GM23338 (cell line): ENCODE measurements around the gene MFAP3L. TPM values are rescaled to one million over a fixed set of nuclear protein-coding genes. Genes with fewer than 3 reads are reported as not detected.

ENCODE experiments used
- ATAC-seq: fragments of 200-7000 bp; cut with Tn5 transposase; 3 replicates; pipeline ENCODE4 v1.9.1; 2020
- DNase-seq: peaks from one replicate; pipeline ENCODE4 v3.0.0-alpha.2; 2015; ENCODE audit warnings: low spot score
- H2AFZ ChIP-seq: fragments of 200-600 bp; sonication (generic); 2 replicates; pipeline ENCODE4 v1.8.0; 2016; ENCODE audit warnings: antibody characterized with exemption, mild to moderate bottlenecking, moderate library complexity
- H3F3A ChIP-seq: fragments of 200-600 bp; sonication (generic); replicated peaks from 2 replicates; pipeline ENCODE4 v1.8.0; 2017; ENCODE audit warnings: antibody characterized with exemption, mixed run types, low read depth
- H3K27ac ChIP-seq: fragments of 200-600 bp; sonication (generic); 2 replicates; pipeline ENCODE4 v1.6.1; 2016; ENCODE audit warnings: low read depth
- H3K27me3 ChIP-seq: fragments of 200-600 bp; sonication (generic); 2 replicates; pipeline ENCODE4 v1.8.0; 2016; ENCODE audit warnings: mild to moderate bottlenecking, mixed run types, moderate library complexity; ENCODE audit not compliant: insufficient read depth
- H3K36me3 ChIP-seq: fragments of 200-600 bp; sonication (generic); 2 replicates; pipeline ENCODE4 v1.8.0; 2016; ENCODE audit warnings: mild to moderate bottlenecking; ENCODE audit not compliant: insufficient read depth
- H3K4me1 ChIP-seq: fragments of 200-600 bp; sonication (generic); 2 replicates; pipeline ENCODE4 v1.8.0; 2016; ENCODE audit warnings: mild to moderate bottlenecking, moderate library complexity; ENCODE audit not compliant: insufficient read depth
- H3K4me2 ChIP-seq: fragments of 200-600 bp; sonication (generic); 2 replicates; pipeline ENCODE4 v1.7.1; 2017; ENCODE audit warnings: mixed run types
- H3K4me3 ChIP-seq: fragments of 200-600 bp; sonication (generic); 2 replicates; pipeline ENCODE4 v1.6.1; 2016; ENCODE audit warnings: mixed run types
- H3K79me2 ChIP-seq: fragments of 200-600 bp; sonication (generic); replicated peaks from 2 replicates; pipeline ENCODE4 v1.8.0; 2017; ENCODE audit warnings: mild to moderate bottlenecking; ENCODE audit not compliant: insufficient read depth
- H3K9me2 ChIP-seq: fragments of 200-600 bp; sonication (generic); 2 replicates; pipeline ENCODE4 v1.8.0; 2017; ENCODE audit not compliant: insufficient read depth
- H4K20me1 ChIP-seq: fragments of 200-600 bp; sonication (generic); replicated peaks from 2 replicates; pipeline ENCODE4 v1.8.0; 2017; ENCODE audit warnings: mild to moderate bottlenecking; ENCODE audit not compliant: insufficient read depth
- H3K27ac Mint-ChIP-seq: 2 replicates; pipeline ENCODE4 v1.8.0; 2020; ENCODE audit warnings: inconsistent platforms, mild to moderate bottlenecking, moderate library complexity, mixed read lengths
- H3K27me3 Mint-ChIP-seq: 3 replicates; pipeline ENCODE4 v1.8.0; 2022; ENCODE audit warnings: low read depth, mild to moderate bottlenecking, moderate library complexity, mixed read lengths, inconsistent platforms; ENCODE audit not compliant: insufficient read depth, poor library complexity
- H3K36me3 Mint-ChIP-seq: 3 replicates; pipeline ENCODE4 v1.8.0; 2021; ENCODE audit warnings: low read depth, mild to moderate bottlenecking, inconsistent platforms, moderate library complexity, mixed read lengths
- H3K4me1 Mint-ChIP-seq: 3 replicates; pipeline ENCODE4 v1.8.0; 2020; ENCODE audit warnings: mild to moderate bottlenecking, inconsistent platforms, mixed read lengths
- H3K4me3 Mint-ChIP-seq: 3 replicates; pipeline ENCODE4 v1.8.0; 2021; ENCODE audit warnings: moderate library complexity, mild to moderate bottlenecking, inconsistent platforms, mixed read lengths
- H3K9me3 Mint-ChIP-seq: 3 replicates; pipeline ENCODE4 v1.8.0; 2020; ENCODE audit warnings: moderate library complexity, mild to moderate bottlenecking, inconsistent platforms, mixed read lengths
- CREB1 ChIP-seq: fragments of 250-450 bp; sonication (Bioruptor Pico); IDR thresholded peaks from 2 replicates; pipeline ENCODE4 v1.5.0; 2020; ENCODE audit warnings: low read depth, mild to moderate bottlenecking, moderate library complexity
- EZH2 ChIP-seq: fragments of 200-600 bp; sonication (generic); IDR thresholded peaks from one replicate; pipeline ENCODE4 v1.8.0; 2017; ENCODE audit warnings: antibody characterized with exemption, mild to moderate bottlenecking, low read depth; ENCODE audit not compliant: unreplicated experiment
- EZH2phosphoT487 ChIP-seq: fragments of 200-600 bp; sonication (generic); IDR thresholded peaks from one replicate; pipeline ENCODE4 v1.8.1; 2018; ENCODE audit warnings: antibody characterized with exemption; ENCODE audit not compliant: unreplicated experiment
- JUNB ChIP-seq: IDR thresholded peaks from one replicate; pipeline ENCODE4 v1.6.1; 2016; ENCODE audit warnings: antibody characterized with exemption; ENCODE audit not compliant: unreplicated experiment
- STAT1 ChIP-seq: IDR thresholded peaks from one replicate; pipeline ENCODE4 v1.6.1; 2016; ENCODE audit warnings: antibody characterized with exemption; ENCODE audit not compliant: unreplicated experiment
- ZNF114 ChIP-seq: fragments of 250-450 bp; sonication (Bioruptor Pico); IDR thresholded peaks from 2 replicates; pipeline ENCODE4 v1.5.0; 2020; ENCODE audit warnings: mild to moderate bottlenecking, moderate library complexity
- ZNF331 ChIP-seq: fragments of 250-450 bp; sonication (Bioruptor Pico); IDR thresholded peaks from 2 replicates; pipeline ENCODE4 v1.5.0; 2020; ENCODE audit warnings: low read depth, mild to moderate bottlenecking, moderate library complexity
- polyA plus RNA-seq: library from polyadenylated mRNA; unstranded; fragments of >200 nt; fragmentation: Nextera tagmentation; extraction: Ambion mirVana; gene quantifications from 2 replicates; pipeline ENCODE4 v1.2.1, GENCODE V29; 2016
- total RNA-seq: library from RNA; depleted of rRNA; stranded (reverse); fragments of >200 nt; shearing (Covaris generic); gene quantifications from 2 replicates; pipeline ENCODE4 v1.2.3, GENCODE V29; 2014
- TF ChIP-seq, protein P1 (sequence below): IDR thresholded peaks from one replicate; pipeline ENCODE4 v1.6.1; 2018; ENCODE audit warnings: antibody characterized with exemption; ENCODE audit not compliant: unreplicated experiment
- TF ChIP-seq, protein P2 (sequence below): fragments of 250-450 bp; sonication (Bioruptor Pico); IDR thresholded peaks from 2 replicates; pipeline ENCODE4 v1.5.0; 2020; ENCODE audit warnings: mild to moderate bottlenecking, moderate library complexity
- TF ChIP-seq, protein P3 (sequence below), 2 experiments: fragments of 200-600 bp in 1 of 2; sonication (generic) in 1 of 2; conservative IDR thresholded peaks; 2 replicates each; pipeline versions ENCODE4 v1.5.1 to v1.6.1; 2016 to 2017; ENCODE audit warnings: antibody characterized with exemption in 2 of 2, low read depth in 2 of 2, mild to moderate bottlenecking in 2 of 2, moderate library complexity in 1 of 2

MFAP3L gene
- total and polyA plus RNA-seq, 2 experiments from 2014 or later: 3.4 to 7.9 TPM

DNA sequence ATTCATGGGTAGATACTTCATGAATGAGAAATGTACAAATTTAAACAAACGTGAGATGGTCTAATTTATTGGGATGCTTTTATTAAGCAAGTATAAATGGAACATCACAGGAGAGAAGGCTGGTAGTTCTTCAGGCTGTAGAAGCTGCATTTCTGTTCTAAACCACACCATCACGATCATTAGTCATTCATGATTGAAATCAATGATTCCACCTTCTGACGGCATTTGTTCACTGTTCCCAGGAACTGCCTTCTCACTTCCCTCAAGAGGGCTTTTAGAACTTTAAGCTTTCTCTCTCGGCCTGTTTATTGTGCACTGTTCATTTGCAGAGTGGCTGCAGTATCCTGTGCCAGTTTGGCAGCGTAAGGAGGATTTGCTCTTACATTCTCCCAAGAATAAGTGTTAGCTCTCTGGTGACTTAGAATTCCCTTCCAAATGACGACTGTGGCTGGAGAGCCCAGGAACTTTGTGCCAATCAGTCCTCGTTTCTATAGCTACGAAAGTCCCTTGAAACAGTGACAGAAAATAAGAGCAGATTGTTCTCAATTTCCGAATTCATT lies 54.7 kb downstream of the MFAP3L start:
- Mint-ChIP-seq H3K4me1 (peaks cover 6% of the 10 kb centered on the region), H3K27me3 (peaks cover 8% of the 10 kb centered on the region), H3K36me3 (no peaks in the 10 kb centered on the region), H3K9me3 (no peaks in the 10 kb centered on the region), H3K4me3 (no peak overlapping the region), H3K27ac (no peak overlapping the region)
- Histone ChIP-seq H3F3A (no peaks in the 10 kb centered on the region), H2AFZ (peak overlapping the region; percentile 75; the same call in 1 of the 2 replicates), H3K36me3 (no peaks in the 10 kb centered on the region), H3K4me1 (0 out of 2 replicates have a peak, but pooled peaks cover under 1% of the 10 kb centered on the region), H3K79me2 (no peaks in the 10 kb centered on the region), H3K4me3 (no peak overlapping the region), H3K4me2 (no peak overlapping the region), H3K9me2 (no peaks in the 10 kb centered on the region), H3K27ac (no peak overlapping the region), H3K27me3 (no peaks in the 10 kb centered on the region), H4K20me1 (no peaks in the 10 kb centered on the region)
- TF ChIP-seq, protein P1, sequence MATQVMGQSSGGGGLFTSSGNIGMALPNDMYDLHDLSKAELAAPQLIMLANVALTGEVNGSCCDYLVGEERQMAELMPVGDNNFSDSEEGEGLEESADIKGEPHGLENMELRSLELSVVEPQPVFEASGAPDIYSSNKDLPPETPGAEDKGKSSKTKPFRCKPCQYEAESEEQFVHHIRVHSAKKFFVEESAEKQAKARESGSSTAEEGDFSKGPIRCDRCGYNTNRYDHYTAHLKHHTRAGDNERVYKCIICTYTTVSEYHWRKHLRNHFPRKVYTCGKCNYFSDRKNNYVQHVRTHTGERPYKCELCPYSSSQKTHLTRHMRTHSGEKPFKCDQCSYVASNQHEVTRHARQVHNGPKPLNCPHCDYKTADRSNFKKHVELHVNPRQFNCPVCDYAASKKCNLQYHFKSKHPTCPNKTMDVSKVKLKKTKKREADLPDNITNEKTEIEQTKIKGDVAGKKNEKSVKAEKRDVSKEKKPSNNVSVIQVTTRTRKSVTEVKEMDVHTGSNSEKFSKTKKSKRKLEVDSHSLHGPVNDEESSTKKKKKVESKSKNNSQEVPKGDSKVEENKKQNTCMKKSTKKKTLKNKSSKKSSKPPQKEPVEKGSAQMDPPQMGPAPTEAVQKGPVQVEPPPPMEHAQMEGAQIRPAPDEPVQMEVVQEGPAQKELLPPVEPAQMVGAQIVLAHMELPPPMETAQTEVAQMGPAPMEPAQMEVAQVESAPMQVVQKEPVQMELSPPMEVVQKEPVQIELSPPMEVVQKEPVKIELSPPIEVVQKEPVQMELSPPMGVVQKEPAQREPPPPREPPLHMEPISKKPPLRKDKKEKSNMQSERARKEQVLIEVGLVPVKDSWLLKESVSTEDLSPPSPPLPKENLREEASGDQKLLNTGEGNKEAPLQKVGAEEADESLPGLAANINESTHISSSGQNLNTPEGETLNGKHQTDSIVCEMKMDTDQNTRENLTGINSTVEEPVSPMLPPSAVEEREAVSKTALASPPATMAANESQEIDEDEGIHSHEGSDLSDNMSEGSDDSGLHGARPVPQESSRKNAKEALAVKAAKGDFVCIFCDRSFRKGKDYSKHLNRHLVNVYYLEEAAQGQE: no peak
- TF ChIP-seq, protein P2, sequence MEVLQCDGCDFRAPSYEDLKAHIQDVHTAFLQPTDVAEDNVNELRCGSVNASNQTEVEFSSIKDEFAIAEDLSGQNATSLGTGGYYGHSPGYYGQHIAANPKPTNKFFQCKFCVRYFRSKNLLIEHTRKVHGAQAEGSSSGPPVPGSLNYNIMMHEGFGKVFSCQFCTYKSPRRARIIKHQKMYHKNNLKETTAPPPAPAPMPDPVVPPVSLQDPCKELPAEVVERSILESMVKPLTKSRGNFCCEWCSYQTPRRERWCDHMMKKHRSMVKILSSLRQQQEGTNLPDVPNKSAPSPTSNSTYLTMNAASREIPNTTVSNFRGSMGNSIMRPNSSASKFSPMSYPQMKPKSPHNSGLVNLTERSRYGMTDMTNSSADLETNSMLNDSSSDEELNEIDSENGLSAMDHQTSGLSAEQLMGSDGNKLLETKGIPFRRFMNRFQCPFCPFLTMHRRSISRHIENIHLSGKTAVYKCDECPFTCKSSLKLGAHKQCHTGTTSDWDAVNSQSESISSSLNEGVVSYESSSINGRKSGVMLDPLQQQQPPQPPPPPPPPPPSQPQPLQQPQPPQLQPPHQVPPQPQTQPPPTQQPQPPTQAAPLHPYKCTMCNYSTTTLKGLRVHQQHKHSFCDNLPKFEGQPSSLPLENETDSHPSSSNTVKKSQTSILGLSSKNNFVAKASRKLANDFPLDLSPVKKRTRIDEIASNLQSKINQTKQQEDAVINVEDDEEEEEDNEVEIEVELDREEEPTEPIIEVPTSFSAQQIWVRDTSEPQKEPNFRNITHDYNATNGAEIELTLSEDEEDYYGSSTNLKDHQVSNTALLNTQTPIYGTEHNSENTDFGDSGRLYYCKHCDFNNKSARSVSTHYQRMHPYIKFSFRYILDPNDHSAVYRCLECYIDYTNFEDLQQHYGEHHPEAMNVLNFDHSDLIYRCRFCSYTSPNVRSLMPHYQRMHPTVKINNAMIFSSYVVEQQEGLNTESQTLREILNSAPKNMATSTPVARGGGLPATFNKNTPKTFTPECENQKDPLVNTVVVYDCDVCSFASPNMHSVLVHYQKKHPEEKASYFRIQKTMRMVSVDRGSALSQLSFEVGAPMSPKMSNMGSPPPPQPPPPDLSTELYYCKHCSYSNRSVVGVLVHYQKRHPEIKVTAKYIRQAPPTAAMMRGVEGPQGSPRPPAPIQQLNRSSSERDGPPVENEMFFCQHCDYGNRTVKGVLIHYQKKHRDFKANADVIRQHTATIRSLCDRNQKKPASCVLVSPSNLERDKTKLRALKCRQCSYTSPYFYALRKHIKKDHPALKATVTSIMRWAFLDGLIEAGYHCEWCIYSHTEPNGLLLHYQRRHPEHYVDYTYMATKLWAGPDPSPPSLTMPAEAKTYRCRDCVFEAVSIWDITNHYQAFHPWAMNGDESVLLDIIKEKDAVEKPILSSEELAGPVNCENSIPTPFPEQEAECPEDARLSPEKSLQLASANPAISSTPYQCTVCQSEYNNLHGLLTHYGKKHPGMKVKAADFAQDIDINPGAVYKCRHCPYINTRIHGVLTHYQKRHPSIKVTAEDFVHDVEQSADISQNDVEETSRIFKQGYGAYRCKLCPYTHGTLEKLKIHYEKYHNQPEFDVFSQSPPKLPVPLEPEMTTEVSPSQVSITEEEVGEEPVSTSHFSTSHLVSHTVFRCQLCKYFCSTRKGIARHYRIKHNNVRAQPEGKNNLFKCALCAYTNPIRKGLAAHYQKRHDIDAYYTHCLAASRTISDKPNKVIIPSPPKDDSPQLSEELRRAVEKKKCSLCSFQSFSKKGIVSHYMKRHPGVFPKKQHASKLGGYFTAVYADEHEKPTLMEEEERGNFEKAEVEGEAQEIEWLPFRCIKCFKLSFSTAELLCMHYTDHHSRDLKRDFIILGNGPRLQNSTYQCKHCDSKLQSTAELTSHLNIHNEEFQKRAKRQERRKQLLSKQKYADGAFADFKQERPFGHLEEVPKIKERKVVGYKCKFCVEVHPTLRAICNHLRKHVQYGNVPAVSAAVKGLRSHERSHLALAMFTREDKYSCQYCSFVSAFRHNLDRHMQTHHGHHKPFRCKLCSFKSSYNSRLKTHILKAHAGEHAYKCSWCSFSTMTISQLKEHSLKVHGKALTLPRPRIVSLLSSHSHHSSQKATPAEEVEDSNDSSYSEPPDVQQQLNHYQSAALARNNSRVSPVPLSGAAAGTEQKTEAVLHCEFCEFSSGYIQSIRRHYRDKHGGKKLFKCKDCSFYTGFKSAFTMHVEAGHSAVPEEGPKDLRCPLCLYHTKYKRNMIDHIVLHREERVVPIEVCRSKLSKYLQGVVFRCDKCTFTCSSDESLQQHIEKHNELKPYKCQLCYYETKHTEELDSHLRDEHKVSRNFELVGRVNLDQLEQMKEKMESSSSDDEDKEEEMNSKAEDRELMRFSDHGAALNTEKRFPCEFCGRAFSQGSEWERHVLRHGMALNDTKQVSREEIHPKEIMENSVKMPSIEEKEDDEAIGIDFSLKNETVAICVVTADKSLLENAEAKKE (CRISPR knock-in tag): no peak
- no peak for TF ChIP-seq ZNF331
- no peak for TF ChIP-seq JUNB
- TF ChIP-seq, protein P3, sequence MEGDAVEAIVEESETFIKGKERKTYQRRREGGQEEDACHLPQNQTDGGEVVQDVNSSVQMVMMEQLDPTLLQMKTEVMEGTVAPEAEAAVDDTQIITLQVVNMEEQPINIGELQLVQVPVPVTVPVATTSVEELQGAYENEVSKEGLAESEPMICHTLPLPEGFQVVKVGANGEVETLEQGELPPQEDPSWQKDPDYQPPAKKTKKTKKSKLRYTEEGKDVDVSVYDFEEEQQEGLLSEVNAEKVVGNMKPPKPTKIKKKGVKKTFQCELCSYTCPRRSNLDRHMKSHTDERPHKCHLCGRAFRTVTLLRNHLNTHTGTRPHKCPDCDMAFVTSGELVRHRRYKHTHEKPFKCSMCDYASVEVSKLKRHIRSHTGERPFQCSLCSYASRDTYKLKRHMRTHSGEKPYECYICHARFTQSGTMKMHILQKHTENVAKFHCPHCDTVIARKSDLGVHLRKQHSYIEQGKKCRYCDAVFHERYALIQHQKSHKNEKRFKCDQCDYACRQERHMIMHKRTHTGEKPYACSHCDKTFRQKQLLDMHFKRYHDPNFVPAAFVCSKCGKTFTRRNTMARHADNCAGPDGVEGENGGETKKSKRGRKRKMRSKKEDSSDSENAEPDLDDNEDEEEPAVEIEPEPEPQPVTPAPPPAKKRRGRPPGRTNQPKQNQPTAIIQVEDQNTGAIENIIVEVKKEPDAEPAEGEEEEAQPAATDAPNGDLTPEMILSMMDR (conservative IDR thresholded peaks at IDR 0.05; ENCODE audit: low read depth in 2 of 2): no peak
- no peak for TF ChIP-seq EZH2phosphoT487
- TF ChIP-seq ZNF114 (CRISPR knock-in tag): no peak
- TF ChIP-seq CREB1 (CRISPR knock-in tag): no peak
- no peak for TF ChIP-seq STAT1
- no peak for TF ChIP-seq EZH2
- no peak for ATAC-seq
- no peak for DNase-seq
